Breast epithelium (tissue), 3 donors: Measurements from ENCODE around the gene ACP4.

Experiments used
- CTCF ChIP-seq, 3 donors: fragments of 450-650 bp; IDR thresholded peaks; one replicate each; pipeline ENCODE4 v1.5.1; 2016 to 2017; ENCODE audit warnings: antibody characterized with exemption in 3 of 3, mild to moderate bottlenecking in 3 of 3, moderate library complexity in 3 of 3
- POLR2A ChIP-seq: fragments of 450-650 bp; IDR thresholded peaks from one replicate; pipeline ENCODE4 v1.6.1; 2016; ENCODE audit warnings: antibody characterized with exemption, mild to moderate bottlenecking, moderate library complexity
- POLR2AphosphoS5 ChIP-seq, 3 donors: sonication (generic); formaldehyde crosslinking; IDR thresholded peaks; one replicate each; pipeline ENCODE4 v1.6.1; 2017; ENCODE audit warnings: antibody characterized with exemption in 3 of 3

GRCh38 chr19:50797781-50798658, 7.8 kb downstream of the ACP4 start:
- no peak for TF ChIP-seq POLR2A
- TF ChIP-seq CTCF (IDR thresholded peaks at IDR 0.05) = no peak
- TF ChIP-seq POLR2AphosphoS5 (IDR thresholded peaks at IDR 0.05) = no peak
